Fibroblast of gingiva (primary cell): ENCODE data around the gene RBM11.
"Not testable (repeated sequence)": the region's sequence is repeated elsewhere in the genome, so short reads cannot be mapped to it uniquely, and the experiment has no call there.

Experiments
- DNase-seq: peaks from one replicate; pipeline ENCODE4 v3.0.0-alpha.2; 2011; ENCODE audit warnings: low read depth

The RBM11 gene

GRCh38 chr21:14215971-14216641 is at the start of gene RBM11:
Gene RBM11, plus strand, starts transcription at chr21:14216157. Its CDS starts 30 bp downstream, at chr21:14216187.
- peak; percentile 1 for DNase-seq

GRCh38 chr21:14166463-14167223 is 49.3 kb upstream of the RBM11 start:
- not testable (repeated sequence) for DNase-seq

- DNase-seq, result no peak
Observed at GRCh38 chr21:14206222-14206621, 9.7 kb upstream of the RBM11 start.

GRCh38 chr21:14210738-14211137 is 5.2 kb upstream of the RBM11 start, which contains the start of gene LIPI:
Gene LIPI, minus strand, starts transcription at chr21:14210955. Its CDS starts 110 bp downstream, at chr21:14210845.
- DNase-seq, result no peak

GRCh38 chr21:14213164-14213563 is 2.8 kb upstream of the RBM11 start:
- no peak for DNase-seq

GRCh38 chr21:14223365-14223764 is 7.4 kb downstream of the RBM11 start:
- DNase-seq, result no peak

GRCh38 chr21:14229399-14229798 is 13.4 kb downstream of the RBM11 start:
- DNase-seq, result no peak

GRCh38 chr21:14235101-14235500 is 19.1 kb downstream of the RBM11 start:
- DNase-seq, result no peak

- no peak for DNase-seq
Observed at GRCh38 chr21:14236180-14236579, 20.2 kb downstream of the RBM11 start.

GRCh38 chr21:14239281-14239680 is 23.3 kb downstream of the RBM11 start:
- no peak for DNase-seq

- no peak for DNase-seq
Observed at GRCh38 chr21:14241297-14241696, 25.3 kb downstream of the RBM11 start.

GRCh38 chr21:14243461-14243860 is 27.5 kb downstream of the RBM11 start:
- DNase-seq, result no peak

GRCh38 chr21:14243874-14244273 is 27.9 kb downstream of the RBM11 start:
- no peak for DNase-seq

GRCh38 chr21:14244911-14245310 is 29.0 kb downstream of the RBM11 start:
- DNase-seq, result no peak

GRCh38 chr21:14245711-14246110 is 29.8 kb downstream of the RBM11 start:
- DNase-seq, result no peak

GRCh38 chr21:14251336-14251735 is 35.4 kb downstream of the RBM11 start:
- DNase-seq, result no peak

- peak; percentile 17 for DNase-seq
Observed at GRCh38 chr21:14259747-14260146, 43.8 kb downstream of the RBM11 start.

GRCh38 chr21:14260174-14260764 is 44.3 kb downstream of the RBM11 start:
- no peak for DNase-seq

GRCh38 chr21:14262039-14262438 is 46.1 kb downstream of the RBM11 start:
- DNase-seq, result no peak

- DNase-seq, result no peak
Observed at GRCh38 chr21:14263879-14264278, 47.9 kb downstream of the RBM11 start.

- DNase-seq, result no peak
Observed at GRCh38 chr21:14265023-14265422, 49.1 kb downstream of the RBM11 start.

GRCh38 chr21:14267076-14267475 is 51.1 kb downstream of the RBM11 start:
- no peak for DNase-seq

- no peak for DNase-seq
Observed at GRCh38 chr21:14270631-14271030, 54.7 kb downstream of the RBM11 start.
